Ishikawa (cell line): ENCODE measurements around the gene OPA3.

ENCODE experiments used
- EGR1 ChIP-seq: IDR thresholded peaks from 2 replicates; pipeline ENCODE4 v1.6.1; 2012
- EP300 ChIP-seq: IDR thresholded peaks from 2 replicates; pipeline ENCODE4 v1.6.1; 2012; ENCODE audit warnings: borderline replicate concordance
- FOXM1 ChIP-seq: IDR thresholded peaks from 2 replicates; pipeline ENCODE4 v1.6.1; 2012; ENCODE audit warnings: low read depth, borderline replicate concordance
- MAX ChIP-seq: IDR thresholded peaks from 2 replicates; pipeline ENCODE4 v1.6.1; 2012
- REST ChIP-seq: IDR thresholded peaks from 2 replicates; pipeline ENCODE4 v1.6.1; 2012; ENCODE audit warnings: low read depth, mild to moderate bottlenecking
- YY1 ChIP-seq: IDR thresholded peaks from 2 replicates; pipeline ENCODE4 v1.6.1; 2012; ENCODE audit warnings: low read depth
- ZBTB7A ChIP-seq: IDR thresholded peaks from 2 replicates; pipeline ENCODE4 v1.6.1; 2012; ENCODE audit warnings: low read depth

- no peak for TF ChIP-seq MAX
- TF ChIP-seq REST = no peak
- no peak for TF ChIP-seq EGR1
- TF ChIP-seq FOXM1 = no peak
- TF ChIP-seq EP300 = no peak
- TF ChIP-seq YY1 = no peak
- no peak for TF ChIP-seq ZBTB7A
Observed at GRCh38 chr19:45515081-45515624, 69.4 kb downstream of the OPA3 start.
